ENCODE results near the gene RASL10B. TPM values are rescaled to one million over a fixed set of nuclear protein-coding genes. Genes with fewer than 3 reads are reported as not detected.

RASL10B gene
- total and polyA plus RNA-seq, 10 donors = 0.09 to 0.74 (median 0.29) TPM; not detected in 1

DNA sequence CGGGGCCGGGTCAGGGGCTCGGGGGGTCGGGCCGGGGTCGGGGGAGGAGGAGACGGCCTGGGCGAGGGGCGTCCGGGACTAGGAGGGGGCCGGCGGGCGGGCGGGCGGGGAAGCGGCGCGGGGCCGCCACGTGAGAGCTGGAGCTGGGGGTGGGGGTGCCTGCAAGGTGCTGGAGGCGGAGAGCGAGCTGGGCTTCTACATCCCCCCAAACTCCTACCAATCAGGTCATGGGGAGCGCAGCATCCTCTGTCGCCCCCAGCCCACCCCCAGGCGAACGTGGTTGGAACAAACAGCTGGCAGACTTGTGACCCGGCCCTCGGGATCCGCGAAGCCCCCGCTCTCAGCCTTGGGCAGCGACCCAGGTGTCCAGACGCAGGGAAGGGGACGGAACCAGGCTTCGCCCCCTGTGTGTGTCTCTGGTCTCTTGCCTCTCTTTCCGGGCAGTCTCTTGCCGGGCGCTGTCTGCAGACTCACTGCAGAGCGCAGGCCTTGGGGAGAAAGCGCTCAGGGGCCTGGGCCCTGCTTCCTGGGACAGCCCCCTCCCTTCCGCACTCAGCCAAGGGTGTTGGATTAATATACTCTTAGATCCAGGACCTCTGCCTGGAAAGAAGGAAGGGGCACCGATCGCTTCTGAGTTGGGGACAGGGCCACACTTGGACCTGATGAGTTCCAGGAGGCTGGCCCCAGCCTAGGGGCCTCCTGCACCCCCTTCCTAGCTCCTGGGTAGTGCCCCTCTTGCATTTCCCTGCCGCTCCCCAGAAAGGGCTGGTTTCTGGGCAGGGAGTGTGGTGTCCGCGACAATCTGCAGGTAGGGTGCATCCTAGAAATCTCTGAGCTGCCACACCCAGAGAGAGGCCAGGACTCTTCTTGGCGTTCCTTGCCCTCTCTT is 722 bp downstream of the RASL10B start:
- WGBS, 5 donors = 29 to 95% (median 34%) methylated on average over 6 to 44 of the region's 47 CpGs
- Histone ChIP-seq H3K4me1 (peaks cover 5 to 26% (median 10%) of the 10 kb centered on the region in 6 donors), H3K36me3 (peaks cover 0 to 22% (median 3%) of the 10 kb centered on the region in 6 donors), H3K4me3 (peak overlapping the region in 7 of 8 donors; percentile 29 to 68 (median 45)), H3K9me3 (no peaks in the 10 kb centered on the region), H3K27me3 (replicated peaks in 1 of 7) (peaks cover 0 to 18% (median 0%) of the 10 kb centered on the region in 7 donors), H3K27ac (no peak overlapping the region)
- no peak for DNase-seq
- TF ChIP-seq, protein P1, sequence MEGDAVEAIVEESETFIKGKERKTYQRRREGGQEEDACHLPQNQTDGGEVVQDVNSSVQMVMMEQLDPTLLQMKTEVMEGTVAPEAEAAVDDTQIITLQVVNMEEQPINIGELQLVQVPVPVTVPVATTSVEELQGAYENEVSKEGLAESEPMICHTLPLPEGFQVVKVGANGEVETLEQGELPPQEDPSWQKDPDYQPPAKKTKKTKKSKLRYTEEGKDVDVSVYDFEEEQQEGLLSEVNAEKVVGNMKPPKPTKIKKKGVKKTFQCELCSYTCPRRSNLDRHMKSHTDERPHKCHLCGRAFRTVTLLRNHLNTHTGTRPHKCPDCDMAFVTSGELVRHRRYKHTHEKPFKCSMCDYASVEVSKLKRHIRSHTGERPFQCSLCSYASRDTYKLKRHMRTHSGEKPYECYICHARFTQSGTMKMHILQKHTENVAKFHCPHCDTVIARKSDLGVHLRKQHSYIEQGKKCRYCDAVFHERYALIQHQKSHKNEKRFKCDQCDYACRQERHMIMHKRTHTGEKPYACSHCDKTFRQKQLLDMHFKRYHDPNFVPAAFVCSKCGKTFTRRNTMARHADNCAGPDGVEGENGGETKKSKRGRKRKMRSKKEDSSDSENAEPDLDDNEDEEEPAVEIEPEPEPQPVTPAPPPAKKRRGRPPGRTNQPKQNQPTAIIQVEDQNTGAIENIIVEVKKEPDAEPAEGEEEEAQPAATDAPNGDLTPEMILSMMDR (IDR thresholded peaks at IDR 0.05 in 8 of 11, conservative IDR thresholded peaks at IDR 0.05 in 3 of 11) = no peak
- intact Hi-C loops (cut with DNase I; ENCODE audit: low total_unique reads) = no loop called here

DNA sequence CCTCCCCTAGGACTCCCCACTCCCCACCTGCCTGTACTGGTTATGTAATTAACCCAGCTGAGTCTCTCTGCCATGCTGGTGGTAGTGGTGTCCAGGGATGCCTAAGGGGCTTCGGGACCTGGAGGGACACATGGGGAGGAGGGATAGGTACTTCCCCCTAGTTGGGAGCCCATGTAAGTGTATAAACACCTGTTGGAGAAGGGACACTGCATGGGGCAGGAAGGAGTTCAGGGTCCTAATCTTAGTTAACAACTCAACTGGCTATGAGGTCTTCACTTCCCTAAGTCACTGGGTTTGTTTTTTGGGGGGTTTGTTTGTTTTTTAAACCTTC is 1.3 kb downstream of the RASL10B start:
- Histone ChIP-seq H3K4me3 (no peak overlapping the region), H3K4me1 (peaks cover 5 to 26% (median 10%) of the 10 kb centered on the region in 6 donors), H3K36me3 (peaks cover 0 to 15% (median under 1%) of the 10 kb centered on the region in 6 donors), H3K27ac (no peak overlapping the region), H3K9me3 (no peaks in the 10 kb centered on the region), H3K27me3 (replicated peaks in 1 of 7) (peaks cover 0 to 18% (median 0%) of the 10 kb centered on the region in 7 donors)
- intact Hi-C loops (cut with DNase I; ENCODE audit: low total_unique reads) = no loop called here
- DNase-seq = no peak
- WGBS, 5 donors = 73 to 100% (median 88%) methylated on average over 1 of the region's 1 CpG
- no peak for TF ChIP-seq POLR2A (IDR thresholded peaks at IDR 0.05)
- TF ChIP-seq POLR2AphosphoS5 (IDR thresholded peaks at IDR 0.05) = no peak
- TF ChIP-seq, protein P1 (IDR thresholded peaks at IDR 0.05 in 8 of 11, conservative IDR thresholded peaks at IDR 0.05 in 3 of 11) = no peak

DNA sequence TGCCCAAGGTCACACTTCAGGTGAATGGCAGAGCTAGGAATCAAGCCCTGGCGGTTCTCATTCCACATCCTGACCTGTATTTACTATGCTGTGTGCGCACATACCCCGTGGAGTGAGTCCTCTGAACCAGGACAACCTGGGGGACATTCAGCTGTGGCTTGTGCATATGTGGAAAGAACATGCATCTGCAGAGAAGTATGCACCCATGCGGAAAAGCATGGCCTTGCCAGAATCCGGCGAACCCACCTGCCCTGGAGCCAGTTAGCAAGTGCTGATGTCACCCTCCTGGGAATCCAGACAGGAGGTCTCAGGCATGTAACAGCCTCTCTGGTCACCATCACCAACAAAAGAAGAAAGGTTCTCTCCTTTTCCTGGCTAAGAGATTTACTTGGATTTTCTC is 1.9 kb downstream of the RASL10B start:
- WGBS, 5 donors = 79 to 91% (median 88%) methylated on average over 6 of the region's 6 CpGs
- H3K9me3 ChIP-seq = no peaks in the 10 kb centered on the region
- TF ChIP-seq, protein P1 (IDR thresholded peaks at IDR 0.05 in 8 of 11, conservative IDR thresholded peaks at IDR 0.05 in 3 of 11) = no peak
- TF ChIP-seq POLR2AphosphoS5 (IDR thresholded peaks at IDR 0.05) (no peak), POLR2A (IDR thresholded peaks at IDR 0.05) (no peak)
- no peak overlapping the region for H3K4me3 ChIP-seq
- H3K27me3 ChIP-seq (replicated peaks in 1 of 7) = peaks cover 0 to 18% (median 0%) of the 10 kb centered on the region in 7 donors
- intact Hi-C loops (cut with DNase I; ENCODE audit: low total_unique reads) = no loop called here
- H3K36me3 ChIP-seq = peaks cover 0 to 10% (median 0%) of the 10 kb centered on the region in 6 donors
- no peak for DNase-seq
- H3K4me1 ChIP-seq = peaks cover 5 to 26% (median 10%) of the 10 kb centered on the region in 6 donors
- H3K27ac ChIP-seq = no peak overlapping the region

- no peak overlapping the region for H3K4me3 ChIP-seq
- WGBS, 5 donors = 89 to 96% (median 92%) methylated on average over 7 of the region's 7 CpGs
- H3K9me3 ChIP-seq = no peaks in the 10 kb centered on the region
- H3K4me1 ChIP-seq = peaks cover 5 to 26% (median 10%) of the 10 kb centered on the region in 6 donors
- no peak overlapping the region for H3K27ac ChIP-seq
- H3K27me3 ChIP-seq (replicated peaks in 1 of 7) = peaks cover 0 to 18% (median 0%) of the 10 kb centered on the region in 7 donors
- intact Hi-C loops (cut with DNase I; ENCODE audit: low total_unique reads) = no loop called here
- no peak for TF ChIP-seq POLR2A (IDR thresholded peaks at IDR 0.05)
- TF ChIP-seq POLR2AphosphoS5 (IDR thresholded peaks at IDR 0.05) = no peak
- TF ChIP-seq, protein P1 (IDR thresholded peaks at IDR 0.05 in 8 of 11, conservative IDR thresholded peaks at IDR 0.05 in 3 of 11) = no peak
- no peaks in the 10 kb centered on the region for H3K36me3 ChIP-seq
- no peak for DNase-seq
Measured at GRCh38 chr17:35734396-35734795, 3.0 kb downstream of the RASL10B start.
